Parathyroid adenoma (tissue), 2 donors: ENCODE measurements around the gene ZNF714.

Source experiments
- H2AFZ ChIP-seq: fragments of 300-600 bp; sonication (generic); one replicate; pipeline ENCODE4 v1.7.0; 2017; ENCODE audit warnings: antibody characterized with exemption, mild to moderate bottlenecking
- H3K27ac ChIP-seq: fragments of 300-600 bp; sonication (generic); one replicate; pipeline ENCODE4 v1.7.0; 2017
- H3K27me3 ChIP-seq: fragments of 300-600 bp; sonication (generic); one replicate; pipeline ENCODE4 v1.7.0; 2017; ENCODE audit warnings: low read length; ENCODE audit not compliant: control insufficient read depth, insufficient read depth
- H3K36me3 ChIP-seq: fragments of 300-600 bp; sonication (generic); one replicate; pipeline ENCODE4 v1.7.0; 2017; ENCODE audit warnings: low read length; ENCODE audit not compliant: control insufficient read depth, insufficient read depth
- H3K4me1 ChIP-seq: fragments of 300-600 bp; sonication (generic); one replicate; pipeline ENCODE4 v1.7.0; 2017; ENCODE audit warnings: control low read depth
- H3K4me2 ChIP-seq: fragments of 300-600 bp; sonication (generic); one replicate; pipeline ENCODE4 v1.7.0; 2017; ENCODE audit warnings: low read length
- H3K4me3 ChIP-seq: fragments of 300-600 bp; sonication (generic); one replicate; pipeline ENCODE4 v1.7.0; 2017; ENCODE audit warnings: low read depth, low read length
- H3K79me2 ChIP-seq: fragments of 300-600 bp; sonication (generic); one replicate; pipeline ENCODE4 v1.7.0; 2017; ENCODE audit warnings: control low read depth
- H3K9ac ChIP-seq: fragments of 300-600 bp; sonication (generic); one replicate; pipeline ENCODE4 v1.7.0; 2017; ENCODE audit warnings: mild to moderate bottlenecking
- H3K9me3 ChIP-seq: fragments of 300-600 bp; sonication (generic); one replicate; pipeline ENCODE4 v1.7.0; 2017; ENCODE audit warnings: low read length; ENCODE audit not compliant: control insufficient read depth
- CTCF ChIP-seq: fragments of 300-600 bp; sonication (generic); IDR thresholded peaks from one replicate; pipeline ENCODE4 v1.7.0; 2017; ENCODE audit warnings: antibody characterized with exemption, mild to moderate bottlenecking
- donor health status: primary hyperparathyroidism.

ZNF714 gene

GRCh38 chr19:21127898-21128297 is 45.9 kb downstream of the ZNF714 start:
- no peak overlapping the region for H3K27ac ChIP-seq
- TF ChIP-seq CTCF = no peak

GRCh38 chr19:21128901-21129698 is 47.1 kb downstream of the ZNF714 start:
- Histone ChIP-seq H3K9me3 (no peaks in the 10 kb centered on the region), H3K27ac (no peak overlapping the region)
- TF ChIP-seq CTCF = no peak

More at GRCh38 chr19:21127898-21128297, 45.9 kb downstream of the ZNF714 start:
- Histone ChIP-seq H3K4me1 (peaks cover 2% of the 10 kb centered on the region), H3K4me3 (no peak overlapping the region), H3K9me3 (no peaks in the 10 kb centered on the region), H3K9ac (no peak overlapping the region), H3K4me2 (peak overlapping the region; percentile 25), H2AFZ (no peak overlapping the region), H3K79me2 (no peaks in the 10 kb centered on the region), H3K27me3 (no peaks in the 10 kb centered on the region), H3K36me3 (no peaks in the 10 kb centered on the region)

GRCh38 chr19:21130097-21130775 is 48.2 kb downstream of the ZNF714 start:
- Histone ChIP-seq H2AFZ (peak overlapping the region; percentile 51), H3K4me2 (peak overlapping the region; percentile 49), H3K27me3 (no peaks in the 10 kb centered on the region), H3K9me3 (no peaks in the 10 kb centered on the region), H3K79me2 (no peaks in the 10 kb centered on the region), H3K27ac (peak overlapping the region; percentile 43), H3K9ac (no peak overlapping the region), H3K36me3 (no peaks in the 10 kb centered on the region), H3K4me1 (peaks cover 2% of the 10 kb centered on the region), H3K4me3 (peak overlapping the region; percentile 6)
- no peak for TF ChIP-seq CTCF

More at GRCh38 chr19:21128901-21129698, 47.1 kb downstream of the ZNF714 start:
- peaks cover 2% of the 10 kb centered on the region for H3K4me1 ChIP-seq
- no peaks in the 10 kb centered on the region for H3K27me3 ChIP-seq
- H2AFZ ChIP-seq = peak overlapping the region; percentile 51
- H3K4me3 ChIP-seq = no peak overlapping the region
- no peak overlapping the region for H3K4me2 ChIP-seq
- no peak overlapping the region for H3K9ac ChIP-seq
- no peaks in the 10 kb centered on the region for H3K36me3 ChIP-seq
- H3K79me2 ChIP-seq = no peaks in the 10 kb centered on the region

GRCh38 chr19:21133633-21134032 is 51.6 kb downstream of the ZNF714 start:
- H3K27me3 ChIP-seq = no peaks in the 10 kb centered on the region
- no peak for TF ChIP-seq CTCF
- H3K27ac ChIP-seq = no peak overlapping the region
- H3K4me2 ChIP-seq = no peak overlapping the region
- no peak overlapping the region for H2AFZ ChIP-seq
- no peaks in the 10 kb centered on the region for H3K36me3 ChIP-seq
- peaks cover 9% of the 10 kb centered on the region for H3K4me1 ChIP-seq
- no peak overlapping the region for H3K9ac ChIP-seq
- no peak overlapping the region for H3K4me3 ChIP-seq
- no peaks in the 10 kb centered on the region for H3K9me3 ChIP-seq
- H3K79me2 ChIP-seq = no peaks in the 10 kb centered on the region
